RWPE2 (cell line): Measurements from ENCODE around the gene TBC1D10B.

ENCODE experiments used
- ATAC-seq: fragments of 200-7000 bp; cut with Tn5 transposase; 3 replicates; pipeline ENCODE4 v1.9.1; 2021; ENCODE audit warnings: low read depth
- DNase-seq: peaks from one replicate; pipeline ENCODE4 v3.0.0-alpha.2; 2020; ENCODE audit warnings: low spot score
- H3K27ac ChIP-seq: fragments of 450-650 bp; 2 replicates; pipeline ENCODE4 v1.5.1; 2017; ENCODE audit warnings: mild to moderate bottlenecking; ENCODE audit not compliant: poor library complexity, severe bottlenecking
- H3K27me3 ChIP-seq: fragments of 250-450 bp; sonication (Bioruptor Pico); 2 replicates; pipeline ENCODE4 v1.5.1; 2021; ENCODE audit warnings: mild to moderate bottlenecking, moderate library complexity; ENCODE audit not compliant: insufficient read depth, poor library complexity, severe bottlenecking
- H3K36me3 ChIP-seq: fragments of 250-450 bp; sonication (Bioruptor Pico); 2 replicates; pipeline ENCODE4 v1.5.1; 2020; ENCODE audit warnings: low read depth, mild to moderate bottlenecking, moderate library complexity
- H3K4me1 ChIP-seq: fragments of 250-450 bp; sonication (Bioruptor Pico); 2 replicates; pipeline ENCODE4 v1.5.1; 2021; ENCODE audit warnings: mild to moderate bottlenecking, moderate library complexity; ENCODE audit not compliant: insufficient read depth, poor library complexity, severe bottlenecking
- H3K4me3 ChIP-seq: fragments of 250-450 bp; sonication (Bioruptor Pico); 2 replicates; pipeline ENCODE4 v1.5.1; 2021; ENCODE audit warnings: mild to moderate bottlenecking, moderate library complexity; ENCODE audit not compliant: severe bottlenecking
- H3K9me3 ChIP-seq: fragments of 250-450 bp; sonication (Bioruptor Pico); 2 replicates; pipeline ENCODE4 v1.5.1; 2021; ENCODE audit warnings: mild to moderate bottlenecking, moderate library complexity; ENCODE audit not compliant: severe bottlenecking
- TF ChIP-seq, protein P1 (sequence below): fragments of 450-650 bp; IDR thresholded peaks from one replicate; pipeline ENCODE4 v1.5.1; 2017; ENCODE audit warnings: mild to moderate bottlenecking, moderate library complexity; ENCODE audit not compliant: poor library complexity, severe bottlenecking

The TBC1D10B gene

GRCh38 chr16:30370456-30371247 is at the start of gene TBC1D10B:
TBC1D10B (minus strand) TSS chr16:30370494; CDS start chr16:30370183, 311 bp downstream.
- H3K36me3 ChIP-seq: peaks cover 24% of the 10 kb centered on the region
- peak within 1 kb of the TSS; percentile 70 for H3K27ac ChIP-seq
- DNase-seq: peak; percentile 98
- H3K4me1 ChIP-seq: no peaks in the 10 kb centered on the region
- peak; percentile 89 for ATAC-seq
- no peaks in the 10 kb centered on the region for H3K9me3 ChIP-seq
- no peaks in the 10 kb centered on the region for H3K27me3 ChIP-seq
- TF ChIP-seq, protein P1, sequence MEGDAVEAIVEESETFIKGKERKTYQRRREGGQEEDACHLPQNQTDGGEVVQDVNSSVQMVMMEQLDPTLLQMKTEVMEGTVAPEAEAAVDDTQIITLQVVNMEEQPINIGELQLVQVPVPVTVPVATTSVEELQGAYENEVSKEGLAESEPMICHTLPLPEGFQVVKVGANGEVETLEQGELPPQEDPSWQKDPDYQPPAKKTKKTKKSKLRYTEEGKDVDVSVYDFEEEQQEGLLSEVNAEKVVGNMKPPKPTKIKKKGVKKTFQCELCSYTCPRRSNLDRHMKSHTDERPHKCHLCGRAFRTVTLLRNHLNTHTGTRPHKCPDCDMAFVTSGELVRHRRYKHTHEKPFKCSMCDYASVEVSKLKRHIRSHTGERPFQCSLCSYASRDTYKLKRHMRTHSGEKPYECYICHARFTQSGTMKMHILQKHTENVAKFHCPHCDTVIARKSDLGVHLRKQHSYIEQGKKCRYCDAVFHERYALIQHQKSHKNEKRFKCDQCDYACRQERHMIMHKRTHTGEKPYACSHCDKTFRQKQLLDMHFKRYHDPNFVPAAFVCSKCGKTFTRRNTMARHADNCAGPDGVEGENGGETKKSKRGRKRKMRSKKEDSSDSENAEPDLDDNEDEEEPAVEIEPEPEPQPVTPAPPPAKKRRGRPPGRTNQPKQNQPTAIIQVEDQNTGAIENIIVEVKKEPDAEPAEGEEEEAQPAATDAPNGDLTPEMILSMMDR: no peak
- H3K4me3 ChIP-seq: peak within 1 kb of the TSS; percentile 92

DNA sequence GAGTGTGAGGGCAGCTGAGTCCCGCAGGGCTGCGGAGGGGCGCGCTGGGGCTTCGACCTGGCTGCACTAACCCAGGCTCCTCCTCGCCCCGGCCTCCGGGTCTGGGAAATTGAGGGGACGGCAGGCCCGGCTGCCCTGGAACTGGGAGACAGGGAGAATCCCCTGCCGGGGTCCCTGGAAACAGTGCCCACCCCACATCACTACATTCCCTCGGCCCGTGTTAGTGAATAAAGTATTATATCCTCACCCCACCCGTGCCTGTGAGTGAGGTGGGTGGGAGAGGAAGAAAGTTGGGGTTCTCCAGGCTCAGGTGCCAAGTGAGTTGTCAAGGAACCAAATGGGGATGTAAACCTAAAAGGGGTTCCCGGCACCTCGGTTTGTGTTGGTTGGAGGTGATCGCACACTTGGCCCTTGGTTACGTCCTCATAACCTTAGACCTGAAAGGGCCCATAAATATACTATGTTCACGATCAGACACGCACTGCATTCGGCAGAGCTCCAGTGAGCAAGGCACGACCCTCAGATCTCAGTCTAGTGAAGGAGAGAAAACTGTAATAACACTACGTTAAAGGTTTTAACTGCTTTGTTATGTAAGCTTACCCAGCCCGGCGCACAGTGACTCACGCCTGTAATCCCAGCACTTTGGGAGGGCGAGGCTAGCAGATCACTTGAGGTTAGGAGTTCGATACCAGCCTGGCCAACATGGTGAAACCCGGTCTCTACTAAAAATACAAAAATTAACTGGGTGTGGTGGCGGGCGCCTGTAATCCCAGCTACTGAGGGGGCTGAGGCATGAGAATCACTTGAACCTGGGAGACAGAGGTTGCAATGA is 48.3 kb upstream of the TBC1D10B start:
- TF ChIP-seq, protein P1: peak; percentile 5
- Histone ChIP-seq H3K4me1 (no peaks in the 10 kb centered on the region), H3K27ac (peak overlapping the region; percentile 52), H3K4me3 (peak overlapping the region; percentile 41), H3K9me3 (no peaks in the 10 kb centered on the region), H3K36me3 (peaks cover 17% of the 10 kb centered on the region), H3K27me3 (no peaks in the 10 kb centered on the region)
- DNase-seq (no peak), ATAC-seq (no peak)

GRCh38 chr16:30417529-30418349 is 47.4 kb upstream of the TBC1D10B start:
- Histone ChIP-seq H3K4me3 (peak overlapping the region; percentile 41), H3K4me1 (no peaks in the 10 kb centered on the region), H3K27me3 (no peaks in the 10 kb centered on the region), H3K9me3 (no peaks in the 10 kb centered on the region), H3K36me3 (peaks cover 19% of the 10 kb centered on the region), H3K27ac (peak overlapping the region; percentile 52)
- peak; percentile 89 for DNase-seq
- peak; percentile 87 for ATAC-seq
- TF ChIP-seq, protein P1: peak; percentile 20

- Histone ChIP-seq H3K9me3 (no peaks in the 10 kb centered on the region), H3K36me3 (peaks cover 15% of the 10 kb centered on the region), H3K4me3 (peak overlapping the region; percentile 41), H3K27me3 (no peaks in the 10 kb centered on the region), H3K27ac (peak overlapping the region; percentile 52), H3K4me1 (no peaks in the 10 kb centered on the region)
- TF ChIP-seq, protein P1: no peak
- no peak for ATAC-seq
- DNase-seq: no peak
Observed at GRCh38 chr16:30416624-30417528, 46.6 kb upstream of the TBC1D10B start.
